ENCODE data around the gene DPCD.
A peak's percentile ranks its signal among the peaks of the same experiment; 100 is the strongest.

Gene DPCD

GRCh38 chr10:101587725-101588653, at the start of gene DPCD, which contains the start of gene POLL:
TSS of gene DPCD (plus strand) at chr10:101588321. CDS start at chr10:101588337, 16 bp downstream.
TSS of gene POLL (minus strand) at chr10:101588257. CDS start at chr10:101587360, 897 bp downstream.
- peaks cover 38% of the 10 kb centered on the region for H3K4me1 Mint-ChIP-seq (ENCODE audit: low read depth)
- H3K9me3 Mint-ChIP-seq = no peaks in the 10 kb centered on the region
- peak within 1 kb of the TSS; percentile 94 for H3K4me3 Mint-ChIP-seq
- peak within 1 kb of the TSS; percentile 90 for H3K27ac Mint-ChIP-seq
- intact Hi-C loops (cut with micrococcal nuclease) = loop anchor here (2.0 kb wide), 1 partner anchor 235 kb away; no protein-coding TSS in a partner anchor
- H3K36me3 Mint-ChIP-seq (ENCODE audit: low read depth) = peaks cover 51% of the 10 kb centered on the region
- no peaks in the 10 kb centered on the region for H3K27me3 Mint-ChIP-seq

- peaks cover 49% of the 10 kb centered on the region for H3K36me3 Mint-ChIP-seq (ENCODE audit: low read depth)
- H3K9me3 Mint-ChIP-seq = no peaks in the 10 kb centered on the region
- H3K27me3 Mint-ChIP-seq = no peaks in the 10 kb centered on the region
- intact Hi-C loops (cut with micrococcal nuclease) = no loop called here
- no peaks in the 10 kb centered on the region for H3K4me1 Mint-ChIP-seq (ENCODE audit: low read depth)
- H3K4me3 Mint-ChIP-seq = no peak overlapping the region
- H3K27ac Mint-ChIP-seq = no peak overlapping the region
Observed at GRCh38 chr10:101538446-101538845, 49.7 kb upstream of the DPCD start.

- H3K4me1 Mint-ChIP-seq (ENCODE audit: low read depth) = no peaks in the 10 kb centered on the region
- H3K9me3 Mint-ChIP-seq = no peaks in the 10 kb centered on the region
- no peak overlapping the region for H3K27ac Mint-ChIP-seq
- H3K36me3 Mint-ChIP-seq (ENCODE audit: low read depth) = peaks cover 39% of the 10 kb centered on the region
- H3K27me3 Mint-ChIP-seq = no peaks in the 10 kb centered on the region
- no peak overlapping the region for H3K4me3 Mint-ChIP-seq
- intact Hi-C loops (cut with micrococcal nuclease) = no loop called here
Observed at GRCh38 chr10:101545898-101546297, 42.2 kb upstream of the DPCD start.

- no peaks in the 10 kb centered on the region for H3K9me3 Mint-ChIP-seq
- intact Hi-C loops (cut with micrococcal nuclease) = no loop called here
Observed at GRCh38 chr10:101550965-101551364, 37.2 kb upstream of the DPCD start.

GRCh38 chr10:101552442-101552841, 35.7 kb upstream of the DPCD start:
- Mint-ChIP-seq H3K4me1 (ENCODE audit: low read depth) (no peaks in the 10 kb centered on the region), H3K4me3 (no peak overlapping the region), H3K27ac (no peak overlapping the region), H3K27me3 (no peaks in the 10 kb centered on the region), H3K36me3 (ENCODE audit: low read depth) (peaks cover 44% of the 10 kb centered on the region), H3K9me3 (no peaks in the 10 kb centered on the region)
- intact Hi-C loops (cut with micrococcal nuclease) = no loop called here

More at GRCh38 chr10:101550965-101551364, 37.2 kb upstream of the DPCD start:
- H3K36me3 Mint-ChIP-seq (ENCODE audit: low read depth) = peaks cover 44% of the 10 kb centered on the region
- H3K27me3 Mint-ChIP-seq = no peaks in the 10 kb centered on the region
- H3K4me3 Mint-ChIP-seq = no peak overlapping the region
- H3K27ac Mint-ChIP-seq = no peak overlapping the region
- H3K4me1 Mint-ChIP-seq (ENCODE audit: low read depth) = no peaks in the 10 kb centered on the region

GRCh38 chr10:101557541-101557940, 30.6 kb upstream of the DPCD start:
- intact Hi-C loops (cut with micrococcal nuclease) = no loop called here

GRCh38 chr10:101558204-101558603, 29.9 kb upstream of the DPCD start:
- no peaks in the 10 kb centered on the region for H3K9me3 Mint-ChIP-seq
- H3K36me3 Mint-ChIP-seq (ENCODE audit: low read depth) = peaks cover 14% of the 10 kb centered on the region
- intact Hi-C loops (cut with micrococcal nuclease) = no loop called here
- peaks cover 13% of the 10 kb centered on the region for H3K4me1 Mint-ChIP-seq (ENCODE audit: low read depth)
- no peak overlapping the region for H3K27ac Mint-ChIP-seq
- H3K27me3 Mint-ChIP-seq = peaks cover 20% of the 10 kb centered on the region
- no peak overlapping the region for H3K4me3 Mint-ChIP-seq

More at GRCh38 chr10:101557541-101557940, 30.6 kb upstream of the DPCD start:
- H3K4me3 Mint-ChIP-seq = no peak overlapping the region
- no peak overlapping the region for H3K27ac Mint-ChIP-seq
- peaks cover 13% of the 10 kb centered on the region for H3K4me1 Mint-ChIP-seq (ENCODE audit: low read depth)
- H3K27me3 Mint-ChIP-seq = peaks cover 17% of the 10 kb centered on the region
- no peaks in the 10 kb centered on the region for H3K9me3 Mint-ChIP-seq
- peaks cover 21% of the 10 kb centered on the region for H3K36me3 Mint-ChIP-seq (ENCODE audit: low read depth)

GRCh38 chr10:101558671-101559595, 29.2 kb upstream of the DPCD start:
- H3K27ac Mint-ChIP-seq = no peak overlapping the region
- peaks cover 13% of the 10 kb centered on the region for H3K4me1 Mint-ChIP-seq (ENCODE audit: low read depth)
- H3K4me3 Mint-ChIP-seq = no peak overlapping the region
- peaks cover 25% of the 10 kb centered on the region for H3K27me3 Mint-ChIP-seq
- peaks cover 7% of the 10 kb centered on the region for H3K36me3 Mint-ChIP-seq (ENCODE audit: low read depth)
- no peaks in the 10 kb centered on the region for H3K9me3 Mint-ChIP-seq
- intact Hi-C loops (cut with micrococcal nuclease) = no loop called here

- peaks cover 13% of the 10 kb centered on the region for H3K4me1 Mint-ChIP-seq (ENCODE audit: low read depth)
- intact Hi-C loops (cut with micrococcal nuclease) = no loop called here
- H3K27ac Mint-ChIP-seq = no peak overlapping the region
- no peak overlapping the region for H3K4me3 Mint-ChIP-seq
- peaks cover 31% of the 10 kb centered on the region for H3K27me3 Mint-ChIP-seq
- no peaks in the 10 kb centered on the region for H3K36me3 Mint-ChIP-seq (ENCODE audit: low read depth)
- H3K9me3 Mint-ChIP-seq = no peaks in the 10 kb centered on the region
Observed at GRCh38 chr10:101559596-101560297, 28.4 kb upstream of the DPCD start.

- no peak overlapping the region for H3K27ac Mint-ChIP-seq
- no peaks in the 10 kb centered on the region for H3K36me3 Mint-ChIP-seq (ENCODE audit: low read depth)
- intact Hi-C loops (cut with micrococcal nuclease) = no loop called here
- H3K4me1 Mint-ChIP-seq (ENCODE audit: low read depth) = peaks cover 13% of the 10 kb centered on the region
- peaks cover 39% of the 10 kb centered on the region for H3K27me3 Mint-ChIP-seq
- H3K9me3 Mint-ChIP-seq = no peaks in the 10 kb centered on the region
- no peak overlapping the region for H3K4me3 Mint-ChIP-seq
Observed at GRCh38 chr10:101560298-101561067, 27.6 kb upstream of the DPCD start.

- peaks cover 15% of the 10 kb centered on the region for H3K4me1 Mint-ChIP-seq (ENCODE audit: low read depth)
- H3K36me3 Mint-ChIP-seq (ENCODE audit: low read depth) = no peaks in the 10 kb centered on the region
- H3K27ac Mint-ChIP-seq = no peak overlapping the region
- H3K9me3 Mint-ChIP-seq = no peaks in the 10 kb centered on the region
- intact Hi-C loops (cut with micrococcal nuclease) = no loop called here
- peaks cover 47% of the 10 kb centered on the region for H3K27me3 Mint-ChIP-seq
- H3K4me3 Mint-ChIP-seq = no peak overlapping the region
Observed at GRCh38 chr10:101561068-101561915, 26.8 kb upstream of the DPCD start.

- intact Hi-C loops (cut with micrococcal nuclease) = no loop called here
Observed at GRCh38 chr10:101562231-101562630, 25.9 kb upstream of the DPCD start.

More at GRCh38 chr10:101562231-101562630, 25.9 kb upstream of the DPCD start:
- Mint-ChIP-seq H3K27me3 (peaks cover 55% of the 10 kb centered on the region), H3K4me1 (ENCODE audit: low read depth) (peaks cover 17% of the 10 kb centered on the region), H3K36me3 (ENCODE audit: low read depth) (no peaks in the 10 kb centered on the region), H3K27ac (no peak overlapping the region), H3K9me3 (no peaks in the 10 kb centered on the region), H3K4me3 (no peak overlapping the region)
